OCI-LY1 (cell line): ENCODE measurements around the gene RCAN3.

Experiments used
- CTCF ChIP-seq: fragments of 200-600 bp; sonication (generic), shearing (Covaris generic); IDR thresholded peaks from 2 replicates; pipeline ENCODE4 v1.5.1; 2017; ENCODE audit warnings: mild to moderate bottlenecking, antibody characterized with exemption, low read length, moderate library complexity, mixed read lengths
- EZH2 ChIP-seq: fragments of 200-600 bp; sonication (generic), shearing (Covaris generic); IDR thresholded peaks from 2 replicates; pipeline ENCODE4 v1.8.0; 2017; ENCODE audit warnings: borderline replicate concordance, mixed run types, mild to moderate bottlenecking, antibody characterized with exemption, low read length, moderate library complexity, mixed read lengths

- TF ChIP-seq EZH2 (no peak), CTCF (no peak)
These were observed 65.8 kb downstream of the RCAN3 start for GRCh38 chr1:24568475-24568874.
